Measurements from ENCODE around the gene WDFY4.

WDFY4 gene

DNA sequence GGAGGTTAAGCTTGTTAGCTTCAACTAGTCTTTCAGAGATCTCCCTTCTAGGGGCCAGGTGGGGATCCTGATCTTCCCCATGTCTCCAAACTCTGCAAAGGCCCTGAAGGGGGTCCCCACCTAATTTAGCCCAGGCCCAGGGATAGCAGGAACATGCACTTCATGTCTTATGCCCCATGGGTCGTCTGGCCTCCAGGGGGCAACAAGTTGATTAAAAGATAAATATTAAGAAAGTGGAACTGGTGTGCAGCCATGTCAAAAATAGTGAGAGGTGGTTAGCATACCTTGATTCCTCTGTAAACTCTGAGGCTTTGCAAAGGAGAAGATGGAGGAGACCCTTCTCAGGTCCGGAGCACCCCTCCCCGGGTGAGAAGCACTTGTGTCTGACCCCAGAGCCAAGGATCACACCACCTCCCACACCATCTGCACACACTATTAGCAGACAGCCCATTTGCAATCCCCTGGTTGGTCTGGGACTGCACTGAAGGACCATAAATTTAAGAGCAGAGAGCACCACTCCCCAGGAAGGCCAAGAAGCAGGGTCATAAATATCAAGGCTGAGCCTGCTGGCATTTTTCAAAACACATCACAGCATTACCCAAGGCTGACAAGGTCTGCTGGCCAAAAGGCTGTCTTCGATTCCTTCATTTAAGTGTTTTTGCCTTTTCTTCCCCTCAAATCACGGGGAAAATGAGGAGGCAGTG lies 299.1 kb downstream of the WDFY4 start:
- H4K12ac ChIP-seq (ENCODE audit: low read depth, low read length) = no peak overlapping the region
- no peak overlapping the region for H2AK5ac ChIP-seq (ENCODE audit: low read length)
- H3K14ac ChIP-seq (ENCODE audit: low read length) = no peak overlapping the region
- H4K8ac ChIP-seq (ENCODE audit: low read depth, low read length) = no peak overlapping the region
- H2BK5ac ChIP-seq (ENCODE audit: low read depth, low read length, poor library complexity) = no peak overlapping the region
- no peaks in the 10 kb centered on the region for H3K36me3 ChIP-seq (ENCODE audit: control insufficient read depth in 1 of 2, insufficient read depth in 2 of 2, low read length in 2 of 2)
- no peak overlapping the region for H2BK120ac ChIP-seq (ENCODE audit: insufficient read depth, low read length, poor library complexity)
- H3K18ac ChIP-seq (ENCODE audit: low read length) = no peak overlapping the region
- H3K27ac ChIP-seq (ENCODE audit: low read depth, low read length) = no peak overlapping the region
- no peak overlapping the region for H2AFZ ChIP-seq (ENCODE audit: insufficient read depth, low read length, poor library complexity)
- DNase-seq = no peak
- no peaks in the 10 kb centered on the region for H3K4me1 ChIP-seq (ENCODE audit: control insufficient read depth in 1 of 2, insufficient read depth in 2 of 2, low read length in 2 of 2)
- no peak overlapping the region for H4K91ac ChIP-seq (ENCODE audit: low read depth, low read length)
- no peak overlapping the region for H3K4ac ChIP-seq (ENCODE audit: low read depth, low read length)
- H3K9ac ChIP-seq (ENCODE audit: low read length) = no peak overlapping the region
- no peaks in the 10 kb centered on the region for H3K9me3 ChIP-seq (ENCODE audit: insufficient read depth, low read depth, low read length)
- no peak overlapping the region for H2BK12ac ChIP-seq (ENCODE audit: low read length)
- no peaks in the 10 kb centered on the region for H3K79me1 ChIP-seq (ENCODE audit: low read length)
- H3K79me2 ChIP-seq (ENCODE audit: control insufficient read depth, insufficient read depth, low read length, poor library complexity) = no peaks in the 10 kb centered on the region
- no peak overlapping the region for H3K4me3 ChIP-seq (ENCODE audit: low read depth, low read length)
- no peak overlapping the region for H3K4me2 ChIP-seq (ENCODE audit: low read length)
- no CpG with 5 or more reads among the region's 5 CpGs for WGBS (ENCODE audit: extremely low coverage, insufficient coverage, insufficient read length)
- H3K23ac ChIP-seq (ENCODE audit: low read length) = no peak overlapping the region
- no peaks in the 10 kb centered on the region for H3K27me3 ChIP-seq (ENCODE audit: insufficient read depth, low read length)

DNA sequence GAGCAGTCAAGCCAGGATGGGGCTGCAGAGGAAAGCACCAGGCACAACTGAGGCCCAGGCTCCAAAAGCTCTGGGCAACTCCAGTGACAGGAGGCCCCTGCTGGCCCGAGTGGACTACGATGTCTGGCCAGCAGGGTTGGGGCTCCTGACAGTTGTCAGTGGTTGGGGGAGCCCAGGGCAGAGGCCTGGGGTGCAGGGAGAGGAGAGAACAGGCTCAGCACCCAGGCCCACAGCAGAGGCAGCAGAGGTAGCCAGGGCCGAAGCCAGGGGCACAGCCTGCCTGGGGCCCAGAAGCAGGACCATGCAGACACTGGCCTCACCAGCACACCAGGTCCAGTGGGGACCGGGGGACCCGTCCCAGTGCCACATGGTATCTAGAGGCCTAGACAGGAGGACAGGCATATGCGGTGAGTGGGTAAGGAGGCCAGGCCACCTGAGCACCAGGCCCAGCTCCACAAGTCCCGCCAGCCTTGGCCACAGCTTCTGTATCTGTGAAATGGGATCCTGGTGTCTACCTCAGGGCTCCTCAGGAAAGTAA lies 301.0 kb downstream of the WDFY4 start:
- H3K18ac ChIP-seq (ENCODE audit: low read length) = no peak overlapping the region
- H2AK5ac ChIP-seq (ENCODE audit: low read length) = no peak overlapping the region
- no peak overlapping the region for H2BK5ac ChIP-seq (ENCODE audit: low read depth, low read length, poor library complexity)
- H3K23ac ChIP-seq (ENCODE audit: low read length) = no peak overlapping the region
- H3K9ac ChIP-seq (ENCODE audit: low read length) = no peak overlapping the region
- no peak overlapping the region for H2BK120ac ChIP-seq (ENCODE audit: insufficient read depth, low read length, poor library complexity)
- H3K9me3 ChIP-seq (ENCODE audit: insufficient read depth, low read depth, low read length) = no peaks in the 10 kb centered on the region
- H3K14ac ChIP-seq (ENCODE audit: low read length) = no peak overlapping the region
- no peak overlapping the region for H4K12ac ChIP-seq (ENCODE audit: low read depth, low read length)
- no peak overlapping the region for H2BK12ac ChIP-seq (ENCODE audit: low read length)
- no peaks in the 10 kb centered on the region for H3K4me1 ChIP-seq (ENCODE audit: control insufficient read depth in 1 of 2, insufficient read depth in 2 of 2, low read length in 2 of 2)
- no peak overlapping the region for H3K27ac ChIP-seq (ENCODE audit: low read depth, low read length)
- no peak overlapping the region for H3K4ac ChIP-seq (ENCODE audit: low read depth, low read length)
- H3K79me2 ChIP-seq (ENCODE audit: control insufficient read depth, insufficient read depth, low read length, poor library complexity) = no peaks in the 10 kb centered on the region
- H3K4me2 ChIP-seq (ENCODE audit: low read length) = no peak overlapping the region
- no peak overlapping the region for H4K8ac ChIP-seq (ENCODE audit: low read depth, low read length)
- no peaks in the 10 kb centered on the region for H3K36me3 ChIP-seq (ENCODE audit: control insufficient read depth in 1 of 2, insufficient read depth in 2 of 2, low read length in 2 of 2)
- no peaks in the 10 kb centered on the region for H3K27me3 ChIP-seq (ENCODE audit: insufficient read depth, low read length)
- H2AFZ ChIP-seq (ENCODE audit: insufficient read depth, low read length, poor library complexity) = no peak overlapping the region
- H3K79me1 ChIP-seq (ENCODE audit: low read length) = no peaks in the 10 kb centered on the region
- H4K91ac ChIP-seq (ENCODE audit: low read depth, low read length) = no peak overlapping the region
- no CpG with 5 or more reads among the region's 7 CpGs for WGBS (ENCODE audit: extremely low coverage, insufficient coverage, insufficient read length)
- no peak for DNase-seq
- H3K4me3 ChIP-seq (ENCODE audit: low read depth, low read length) = no peak overlapping the region

DNA sequence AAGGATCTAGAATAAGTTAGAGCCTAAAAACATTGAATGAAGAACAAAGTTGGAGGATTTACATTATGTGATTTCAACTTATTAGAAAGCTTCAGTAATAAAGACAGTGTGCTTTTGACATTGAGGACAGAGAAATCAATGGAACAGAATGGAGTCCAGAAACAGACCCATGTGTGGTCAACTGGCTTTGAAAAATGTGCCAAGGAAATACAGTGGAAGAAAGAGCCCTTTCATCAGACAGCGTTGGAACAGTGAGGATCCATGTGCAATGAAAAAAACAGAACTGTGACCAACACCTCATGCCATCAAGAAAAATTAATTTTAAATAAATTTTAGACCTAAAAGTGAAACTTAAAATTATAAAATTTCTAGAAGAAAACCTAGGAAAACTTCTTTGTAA lies 305.6 kb downstream of the WDFY4 start:
- Histone ChIP-seq H4K91ac (ENCODE audit: low read depth, low read length) (no peak overlapping the region), H3K79me2 (ENCODE audit: control insufficient read depth, insufficient read depth, low read length, poor library complexity) (no peaks in the 10 kb centered on the region), H3K14ac (ENCODE audit: low read length) (no peak overlapping the region), H3K4me1 (ENCODE audit: control insufficient read depth in 1 of 2, insufficient read depth in 2 of 2, low read length in 2 of 2) (no peaks in the 10 kb centered on the region), H3K4me3 (ENCODE audit: low read depth, low read length) (no peak overlapping the region), H2AFZ (ENCODE audit: insufficient read depth, low read length, poor library complexity) (no peak overlapping the region), H3K9me3 (ENCODE audit: insufficient read depth, low read depth, low read length) (no peaks in the 10 kb centered on the region), H3K4ac (ENCODE audit: low read depth, low read length) (no peak overlapping the region), H3K9ac (ENCODE audit: low read length) (no peak overlapping the region), H2AK5ac (ENCODE audit: low read length) (no peak overlapping the region), H2BK12ac (ENCODE audit: low read length) (no peak overlapping the region), H2BK5ac (ENCODE audit: low read depth, low read length, poor library complexity) (no peak overlapping the region), H3K23ac (ENCODE audit: low read length) (no peak overlapping the region), H3K79me1 (ENCODE audit: low read length) (no peaks in the 10 kb centered on the region), H3K4me2 (ENCODE audit: low read length) (no peak overlapping the region), H4K12ac (ENCODE audit: low read depth, low read length) (no peak overlapping the region), H3K27me3 (ENCODE audit: insufficient read depth, low read length) (no peaks in the 10 kb centered on the region), H2BK120ac (ENCODE audit: insufficient read depth, low read length, poor library complexity) (no peak overlapping the region), H3K36me3 (ENCODE audit: control insufficient read depth in 1 of 2, insufficient read depth in 2 of 2, low read length in 2 of 2) (no peaks in the 10 kb centered on the region), H4K8ac (ENCODE audit: low read depth, low read length) (no peak overlapping the region), H3K18ac (ENCODE audit: low read length) (no peak overlapping the region), H3K27ac (ENCODE audit: low read depth, low read length) (no peak overlapping the region)
- WGBS (ENCODE audit: extremely low coverage, insufficient coverage, insufficient read length) = no CpG with 5 or more reads among the region's 1 CpG
- DNase-seq = no peak

DNA sequence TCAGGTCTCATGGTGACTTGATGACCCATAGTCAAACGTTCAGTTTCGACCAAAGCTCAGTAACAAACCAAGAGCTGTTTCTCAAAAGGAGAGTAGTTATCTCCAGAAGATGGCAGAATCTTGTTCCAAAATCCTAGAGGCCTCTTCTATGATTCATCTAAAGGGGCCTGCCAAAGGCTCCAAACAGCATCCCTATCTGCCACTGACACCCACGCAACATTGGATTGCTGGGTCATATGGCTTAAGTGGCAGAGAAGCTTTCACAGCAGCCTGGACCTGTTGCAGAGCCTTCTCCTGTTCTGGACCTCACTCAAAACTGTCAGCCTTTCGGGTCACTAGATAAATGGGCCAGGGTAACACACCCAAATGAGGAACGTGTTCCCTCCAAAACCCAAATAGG lies 309.0 kb downstream of the WDFY4 start:
- Histone ChIP-seq H3K9me3 (ENCODE audit: insufficient read depth, low read depth, low read length) (no peaks in the 10 kb centered on the region), H3K9ac (ENCODE audit: low read length) (no peak overlapping the region), H3K4ac (ENCODE audit: low read depth, low read length) (no peak overlapping the region), H4K12ac (ENCODE audit: low read depth, low read length) (no peak overlapping the region), H3K36me3 (ENCODE audit: control insufficient read depth in 1 of 2, insufficient read depth in 2 of 2, low read length in 2 of 2) (no peaks in the 10 kb centered on the region), H4K91ac (ENCODE audit: low read depth, low read length) (no peak overlapping the region), H3K27me3 (ENCODE audit: insufficient read depth, low read length) (no peaks in the 10 kb centered on the region), H3K79me2 (ENCODE audit: control insufficient read depth, insufficient read depth, low read length, poor library complexity) (no peaks in the 10 kb centered on the region), H3K14ac (ENCODE audit: low read length) (no peak overlapping the region), H3K23ac (ENCODE audit: low read length) (no peak overlapping the region), H2BK120ac (ENCODE audit: insufficient read depth, low read length, poor library complexity) (no peak overlapping the region), H3K18ac (ENCODE audit: low read length) (no peak overlapping the region), H2BK5ac (ENCODE audit: low read depth, low read length, poor library complexity) (no peak overlapping the region), H3K79me1 (ENCODE audit: low read length) (no peaks in the 10 kb centered on the region), H3K4me2 (ENCODE audit: low read length) (no peak overlapping the region), H3K4me3 (ENCODE audit: low read depth, low read length) (no peak overlapping the region), H2AK5ac (ENCODE audit: low read length) (no peak overlapping the region), H4K8ac (ENCODE audit: low read depth, low read length) (no peak overlapping the region), H2AFZ (ENCODE audit: insufficient read depth, low read length, poor library complexity) (no peak overlapping the region), H3K4me1 (ENCODE audit: control insufficient read depth in 1 of 2, insufficient read depth in 2 of 2, low read length in 2 of 2) (no peaks in the 10 kb centered on the region), H3K27ac (ENCODE audit: low read depth, low read length) (no peak overlapping the region), H2BK12ac (ENCODE audit: low read length) (no peak overlapping the region)
- DNase-seq = no peak
- WGBS (ENCODE audit: extremely low coverage, insufficient coverage, insufficient read length) = no CpG with 5 or more reads among the region's 5 CpGs
